Kidney tubule cell (primary cell): ENCODE results near the gene RSL1D1.
A peak's percentile ranks its signal among the peaks of the same experiment; 100 is the strongest.

Experiments used
- DNase-seq: peaks from one replicate; pipeline ENCODE4 v3.0.0-alpha.2; 2018; ENCODE audit warnings: low spot score

The RSL1D1 gene

GRCh38 chr16:11851294-11852091, at the start of gene RSL1D1:
Gene RSL1D1, minus strand, starts transcription at chr16:11851542. Its CDS starts 30 bp downstream, at chr16:11851512.
- peak; percentile 96 for DNase-seq

- DNase-seq, result peak; percentile 28
Measured at GRCh38 chr16:11901091-11901490, 49.7 kb upstream of the RSL1D1 start.

GRCh38 chr16:11896486-11897176, 45.3 kb upstream of the RSL1D1 start:
- DNase-seq, result peak; percentile 79

GRCh38 chr16:11893571-11893970, 42.2 kb upstream of the RSL1D1 start:
- DNase-seq, result no peak

DNA sequence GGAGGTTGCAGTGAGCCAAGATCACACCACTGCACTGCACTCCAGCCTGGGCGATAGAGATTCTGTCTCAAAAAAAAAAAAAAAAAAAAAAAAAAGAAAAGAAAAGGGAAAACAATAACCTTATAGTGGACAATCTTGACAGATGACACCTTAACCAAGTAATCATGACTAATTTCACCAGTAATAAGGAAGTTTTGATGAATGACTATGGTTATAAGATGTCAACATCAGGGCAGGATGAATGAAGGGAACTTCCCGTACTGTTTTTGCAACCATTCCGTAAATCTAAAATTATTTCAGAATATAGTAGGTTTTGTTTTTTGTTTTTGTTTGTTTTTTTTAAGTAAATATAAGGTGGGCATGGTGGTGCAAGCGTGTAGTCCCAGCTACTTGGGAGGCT, 41.4 kb upstream of the RSL1D1 start:
- no peak for DNase-seq

DNA sequence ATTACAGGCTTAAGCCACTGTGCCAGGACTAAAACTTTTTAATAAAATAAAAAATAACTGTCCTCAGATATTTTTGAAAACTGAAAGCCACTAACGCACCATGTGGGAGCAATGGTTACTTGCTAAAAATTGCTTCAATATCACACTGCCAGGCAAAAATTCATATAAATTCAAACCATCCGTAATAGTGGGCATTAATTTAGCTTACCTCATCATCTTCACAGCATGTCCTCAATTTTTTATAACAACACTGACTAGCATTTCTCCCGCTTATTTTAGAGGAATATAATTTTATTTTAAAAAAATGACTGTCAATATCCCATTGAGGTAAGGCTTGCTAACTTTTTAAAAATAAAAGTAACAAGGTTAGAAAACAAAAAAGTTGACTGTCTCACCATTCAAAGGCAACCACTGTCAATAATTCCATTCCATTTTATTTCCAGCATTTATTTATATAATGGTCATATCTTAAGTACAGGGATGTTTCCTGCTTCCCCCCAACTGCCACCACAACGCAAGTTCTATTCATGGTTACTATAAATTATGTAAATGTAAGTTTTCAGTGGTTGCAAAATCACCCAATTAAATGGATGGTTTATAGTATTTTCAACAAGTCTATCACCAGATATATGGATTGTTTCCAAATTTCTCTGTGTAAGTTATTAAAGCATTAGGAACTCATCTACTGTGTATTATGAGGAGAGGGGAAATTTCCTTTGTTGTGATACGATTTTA, 39.1 kb upstream of the RSL1D1 start:
- no peak for DNase-seq

- DNase-seq, result no peak
Measured at GRCh38 chr16:11886881-11887280, 35.5 kb upstream of the RSL1D1 start.

GRCh38 chr16:11884035-11884434, 32.7 kb upstream of the RSL1D1 start:
- DNase-seq, result no peak

- no peak for DNase-seq
Measured at GRCh38 chr16:11880007-11880406, 28.7 kb upstream of the RSL1D1 start.

DNA sequence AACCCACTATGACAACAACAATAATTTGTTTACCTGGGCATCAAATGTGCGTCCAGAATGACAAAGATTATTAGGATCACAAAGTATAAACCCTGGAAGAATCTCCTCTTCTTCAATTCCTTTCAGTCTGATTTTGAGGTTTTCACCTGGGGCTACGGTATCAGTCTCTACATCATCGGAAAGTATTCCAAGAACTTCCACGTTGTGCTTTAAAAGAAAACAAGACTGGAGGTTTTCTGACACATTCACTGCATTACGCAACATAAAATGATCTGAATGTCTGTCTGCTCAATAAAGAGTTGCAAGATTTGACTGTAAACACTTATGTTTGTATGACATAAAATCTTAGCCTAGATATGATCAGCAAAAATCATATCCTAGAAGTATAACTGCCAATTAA, 26.0 kb upstream of the RSL1D1 start:
- no peak for DNase-seq

DNA sequence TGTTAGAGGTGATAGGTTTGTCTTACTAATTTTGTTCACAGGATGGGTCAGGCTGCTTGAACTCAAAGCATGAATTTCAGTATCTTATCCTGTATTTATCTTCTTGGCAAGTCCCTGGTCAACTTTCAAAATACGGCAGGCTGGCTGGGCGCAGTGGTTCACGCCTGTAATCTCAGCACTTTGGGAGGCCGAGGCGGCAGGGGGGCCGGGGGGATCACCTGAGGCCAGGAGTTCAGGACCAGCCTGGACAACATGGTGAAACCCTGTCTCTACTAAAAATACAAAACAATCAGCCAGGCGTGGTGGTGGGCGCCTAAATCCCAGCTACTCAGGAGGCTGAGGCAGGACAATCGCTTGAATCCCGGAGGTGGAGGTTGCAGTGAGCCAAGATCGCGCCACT, 25.0 kb upstream of the RSL1D1 start:
- DNase-seq, result no peak

GRCh38 chr16:11875721-11876120, 24.4 kb upstream of the RSL1D1 start:
- DNase-seq, result no peak

DNA sequence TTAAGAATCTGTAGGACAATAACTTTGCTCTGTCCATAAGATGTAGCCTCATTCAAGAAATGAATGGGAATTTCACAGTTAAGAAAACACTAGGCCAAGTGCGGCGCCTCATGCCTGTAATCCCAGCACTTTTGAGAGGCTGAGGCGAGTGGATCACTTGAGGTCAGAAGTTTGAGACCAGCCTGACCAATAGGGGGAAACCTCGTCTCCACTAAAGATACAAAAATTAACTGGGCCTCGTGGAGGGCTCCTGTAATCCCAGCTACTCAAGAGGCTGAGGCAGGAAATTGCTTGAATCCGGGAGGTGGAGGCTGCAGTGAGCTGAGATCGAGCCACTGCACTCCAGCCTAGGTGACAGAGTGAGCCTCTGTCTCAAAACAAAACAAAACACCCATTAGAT, 19.9 kb upstream of the RSL1D1 start:
- no peak for DNase-seq

DNA sequence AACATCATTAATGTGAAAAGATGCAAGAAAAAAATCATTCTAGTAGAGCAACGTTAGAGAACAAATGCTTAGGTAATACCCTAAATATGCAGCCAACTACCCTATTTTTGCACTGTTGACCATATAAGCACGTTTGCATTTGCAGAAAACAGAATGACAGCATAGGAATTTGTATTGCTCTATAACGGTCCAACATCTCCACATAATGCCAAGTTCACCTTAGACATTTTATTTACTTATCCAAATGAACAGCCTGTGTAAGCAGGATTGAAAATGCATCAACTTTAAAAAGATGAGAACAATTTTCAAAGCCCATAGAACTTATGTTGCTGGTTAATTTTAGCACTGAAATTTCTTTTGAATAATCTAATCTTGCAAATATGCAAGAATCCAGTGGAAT, 19.1 kb upstream of the RSL1D1 start:
- DNase-seq, result no peak

GRCh38 chr16:11869353-11870228, 18.2 kb upstream of the RSL1D1 start:
- no peak for DNase-seq

- DNase-seq, result no peak
Measured at GRCh38 chr16:11868412-11868980, 17.2 kb upstream of the RSL1D1 start.

GRCh38 chr16:11862489-11862888, 11.1 kb upstream of the RSL1D1 start:
- no peak for DNase-seq

- DNase-seq, result no peak
Measured at GRCh38 chr16:11857161-11857560, 5.8 kb upstream of the RSL1D1 start.

DNA sequence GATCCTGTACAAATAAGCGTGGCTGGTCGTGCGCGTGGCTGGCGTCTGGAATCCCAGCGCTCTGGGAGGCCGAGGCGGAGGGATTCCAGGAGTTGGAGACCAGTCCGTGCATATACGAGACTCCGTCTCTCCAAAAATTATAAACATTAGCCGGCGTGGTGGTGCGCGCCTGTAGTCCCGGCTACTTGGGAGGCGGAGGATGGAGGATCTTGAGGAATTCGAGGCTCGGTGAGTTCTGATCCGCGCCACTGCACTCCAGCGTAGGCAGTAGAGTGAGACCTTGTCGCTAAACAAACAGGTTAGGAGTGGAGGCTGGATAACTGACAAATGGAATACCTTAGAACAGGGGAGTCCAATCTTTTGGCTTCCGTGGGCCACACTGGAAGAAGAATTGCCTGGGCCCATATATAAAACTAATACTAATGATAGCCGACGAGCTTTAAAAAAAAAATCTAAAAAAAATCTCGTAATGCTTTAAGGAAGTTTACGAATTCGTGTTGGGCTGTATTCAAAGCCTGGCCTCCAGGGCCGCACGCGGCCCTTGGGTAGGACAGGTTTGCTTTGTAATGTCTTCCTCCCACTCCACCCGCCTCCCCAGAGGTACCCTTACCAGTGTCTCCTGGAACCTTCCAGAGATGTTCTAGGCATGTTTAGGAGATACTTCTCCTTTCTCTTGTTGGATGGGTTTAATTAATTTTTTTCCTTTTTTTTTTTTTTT, 909 bp upstream of the RSL1D1 start:
- peak; percentile 58 for DNase-seq

GRCh38 chr16:11848842-11849241, 2.5 kb downstream of the RSL1D1 start:
- no peak for DNase-seq

GRCh38 chr16:11844499-11844898, 6.8 kb downstream of the RSL1D1 start:
- no peak for DNase-seq
